HEK293 (cell line): ENCODE data around the gene TSPEAR.
A peak's percentile ranks its signal among the peaks of the same experiment; 100 is the strongest.

Source experiments
- CTCF ChIA-PET: fragments of 350-600 bp; formaldehyde crosslinking; extraction: SDS; loops from one replicate; lab custom pipeline; 2021; ENCODE audit warnings: antibody characterized with exemption; lab: Yijun Ruan, JAX
- POLR2A ChIA-PET: fragments of 300-600 bp; formaldehyde crosslinking; extraction: SDS; loops from one replicate; lab custom pipeline; 2020; ENCODE audit warnings: antibody characterized with exemption, inconsistent platforms; lab: Yijun Ruan, JAX
- H3K27ac ChIP-seq: fragments of 200-500 bp; sonication (Bioruptor generic); 2 replicates; pipeline ENCODE4 v1.5.1; 2014; ENCODE audit warnings: low read depth, low read length, control low read depth, inconsistent platforms; ENCODE audit errors: extremely low read depth
- H3K36me3 ChIP-seq, 2 experiments: fragments of 200-500 bp in 1 of 2; sonication (Bioruptor generic) in 1 of 2; 1 replicate in 1 of 2; 2 replicates in 1 of 2; pipeline ENCODE4 v1.5.1; 2014 to 2017; ENCODE audit warnings: inconsistent platforms in 2 of 2, low read length in 2 of 2; ENCODE audit not compliant: control insufficient read depth in 2 of 2, insufficient read depth in 1 of 2
- H3K4me1 ChIP-seq: fragments of 200-500 bp; sonication (Bioruptor generic); 2 replicates; pipeline ENCODE4 v1.5.1; 2014; ENCODE audit warnings: mild to moderate bottlenecking, low read length, inconsistent platforms; ENCODE audit not compliant: control insufficient read depth, insufficient read depth
- H3K4me3 ChIP-seq: 2 replicates; pipeline ENCODE4 v1.5.1; 2011; ENCODE audit warnings: low read depth, mild to moderate bottlenecking, control low read depth, low read length, moderate library complexity
- H3K9me3 ChIP-seq: fragments of 200-500 bp; sonication (Bioruptor generic); 2 replicates; pipeline ENCODE4 v1.5.1; 2014; ENCODE audit warnings: low read depth, low read length, inconsistent platforms; ENCODE audit not compliant: control insufficient read depth, insufficient read depth
- HOXD13 ChIP-seq: sonication (generic); formaldehyde crosslinking; IDR thresholded peaks from 2 replicates; pipeline ENCODE4 v1.8.0; 2022; ENCODE audit warnings: missing genetic modification reagents, borderline replicate concordance
- KLF1 ChIP-seq: fragments of 450-650 bp; formaldehyde crosslinking; IDR thresholded peaks from 2 replicates; pipeline ENCODE4 v1.5.1; 2016; ENCODE audit warnings: missing biosample characterization, missing genetic modification characterization
- RBAK ChIP-seq: fragments of 450-650 bp; formaldehyde crosslinking; IDR thresholded peaks from 2 replicates; pipeline ENCODE4 v1.5.1; 2016; ENCODE audit warnings: missing biosample characterization, missing genetic modification characterization
- SALL2 ChIP-seq: fragments of 450-650 bp; formaldehyde crosslinking; IDR thresholded peaks from 2 replicates; pipeline ENCODE4 v1.5.0; 2017; ENCODE audit warnings: missing biosample characterization, mild to moderate bottlenecking, missing genetic modification characterization, borderline replicate concordance
- SCRT2 ChIP-seq: fragments of 450-650 bp; formaldehyde crosslinking; IDR thresholded peaks from 2 replicates; pipeline ENCODE4 v1.5.1; 2016; ENCODE audit warnings: missing biosample characterization, missing genetic modification characterization
- SETDB1 ChIP-seq: IDR thresholded peaks from one replicate; pipeline ENCODE4 v1.6.1; 2017; ENCODE audit warnings: mild to moderate bottlenecking, low read length, moderate library complexity, mixed read lengths; ENCODE audit not compliant: insufficient read length
- ZBTB1 ChIP-seq: fragments of 450-650 bp; formaldehyde crosslinking; IDR thresholded peaks from 2 replicates; pipeline ENCODE4 v1.5.1; 2016; ENCODE audit warnings: missing biosample characterization, missing genetic modification characterization
- ZFP37 ChIP-seq: fragments of 450-650 bp; formaldehyde crosslinking; IDR thresholded peaks from 2 replicates; pipeline ENCODE4 v1.5.1; 2016; ENCODE audit warnings: missing biosample characterization, missing genetic modification characterization
- ZIC2 ChIP-seq: fragments of 450-650 bp; formaldehyde crosslinking; IDR thresholded peaks from 2 replicates; pipeline ENCODE4 v1.5.1; 2016; ENCODE audit warnings: missing biosample characterization, missing genetic modification characterization
- ZNF248 ChIP-seq: fragments of 450-650 bp; formaldehyde crosslinking; IDR thresholded peaks from 2 replicates; pipeline ENCODE4 v1.5.1; 2017; ENCODE audit warnings: missing biosample characterization, missing genetic modification characterization
- ZNF266 ChIP-seq: fragments of 450-650 bp; formaldehyde crosslinking; IDR thresholded peaks from 2 replicates; pipeline ENCODE4 v1.5.1; 2016; ENCODE audit warnings: missing biosample characterization, missing genetic modification characterization, low read depth
- ZNF391 ChIP-seq: fragments of 450-650 bp; formaldehyde crosslinking; IDR thresholded peaks from 2 replicates; pipeline ENCODE4 v1.5.1; 2016; ENCODE audit warnings: low read depth, missing biosample characterization, missing genetic modification characterization, borderline replicate concordance
- ZNF433 ChIP-seq: fragments of 450-650 bp; formaldehyde crosslinking; IDR thresholded peaks from 2 replicates; pipeline ENCODE4 v1.5.1; 2016; ENCODE audit warnings: missing biosample characterization, missing genetic modification characterization, low read depth
- ZNF510 ChIP-seq: fragments of 450-650 bp; formaldehyde crosslinking; IDR thresholded peaks from 2 replicates; pipeline ENCODE4 v1.5.1; 2018; ENCODE audit warnings: mild to moderate bottlenecking, missing genetic modification characterization, missing biosample characterization; ENCODE audit not compliant: insufficient replicate concordance
- ZNF555 ChIP-seq: fragments of 450-650 bp; formaldehyde crosslinking; conservative IDR thresholded peaks from 2 replicates; pipeline ENCODE4 v1.5.1; 2017; ENCODE audit warnings: missing biosample characterization, mild to moderate bottlenecking, missing genetic modification characterization, inconsistent platforms
- ZNF654 ChIP-seq: fragments of 450-650 bp; formaldehyde crosslinking; IDR thresholded peaks from 2 replicates; pipeline ENCODE4 v1.5.1; 2016; ENCODE audit warnings: low read depth, missing biosample characterization, missing genetic modification characterization
- ZNF843 ChIP-seq: fragments of 450-650 bp; formaldehyde crosslinking; IDR thresholded peaks from 2 replicates; pipeline ENCODE4 v1.5.1; 2016; ENCODE audit warnings: missing biosample characterization, missing genetic modification characterization
- TF ChIP-seq, protein P1 (sequence below): sonication (generic); formaldehyde crosslinking; IDR thresholded peaks from 2 replicates; pipeline ENCODE4 v1.8.1; 2022; ENCODE audit warnings: mild to moderate bottlenecking, moderate library complexity, missing genetic modification reagents
- TF ChIP-seq, protein P2 (sequence below): fragments of 450-650 bp; formaldehyde crosslinking; IDR thresholded peaks from 2 replicates; pipeline ENCODE4 v1.5.1; 2017; ENCODE audit warnings: missing biosample characterization, missing genetic modification characterization

TSPEAR gene

DNA sequence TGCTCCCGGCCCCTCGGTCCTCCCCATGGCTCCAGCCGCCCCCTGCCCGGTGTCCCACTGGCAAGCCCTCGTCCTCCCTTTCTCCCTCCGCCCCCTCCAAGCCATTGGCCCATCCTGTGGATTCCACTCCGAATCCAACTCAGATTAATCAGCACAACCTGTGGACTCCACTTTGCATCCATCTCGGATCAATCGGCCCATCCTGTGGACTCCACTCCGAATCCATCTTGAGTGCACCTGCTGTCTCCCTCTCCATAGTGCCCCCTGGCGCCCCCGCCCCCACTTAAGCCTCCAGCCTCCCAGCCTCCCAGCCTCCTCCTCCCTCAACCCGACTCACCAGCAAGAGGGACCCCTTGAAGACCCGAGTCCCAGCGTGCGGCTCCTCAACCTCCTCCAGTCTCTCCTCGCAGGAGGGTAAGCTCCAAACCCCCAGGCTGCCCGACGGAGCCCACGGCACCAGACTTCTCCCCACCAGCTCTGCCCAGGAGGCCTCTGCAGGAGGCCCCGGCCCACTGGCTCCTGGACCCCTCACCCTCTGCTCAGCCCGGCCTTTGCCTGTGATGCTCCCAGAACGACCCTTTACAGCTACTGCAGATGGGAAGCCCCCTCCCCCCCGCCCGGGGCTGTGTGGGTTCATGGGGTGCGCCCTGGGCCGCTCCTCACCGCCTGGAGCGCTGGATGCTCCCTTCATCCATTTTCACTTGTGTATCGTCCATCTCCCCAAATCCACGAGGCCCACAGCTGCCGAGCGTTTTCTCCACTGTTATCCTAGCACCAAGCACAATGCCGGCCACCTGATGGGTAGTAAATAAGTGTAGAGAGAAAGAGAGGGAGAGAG, 40.6 kb upstream of the TSPEAR start:
- H3K4me1 ChIP-seq = no peaks in the 10 kb centered on the region
- POLR2A ChIA-PET = no interaction called here
- CTCF ChIA-PET = interaction anchor here (0.7 kb wide), 1 partner anchor 11 kb away, joined by 4 read pairs; no protein-coding TSS in a partner anchor
- no peaks in the 10 kb centered on the region for H3K36me3 ChIP-seq
- TF ChIP-seq KLF1 (no peak), HOXD13 (no peak), SETDB1 (no peak), ZNF555 (no peak), SCRT2 (tag by site-specific recombination) (no peak), SALL2 (tag by site-specific recombination) (no peak), ZBTB1 (no peak), ZNF433 (tag by site-specific recombination) (no peak), ZNF266 (tag by site-specific recombination) (no peak)
- H3K9me3 ChIP-seq = no peaks in the 10 kb centered on the region
- no peak overlapping the region for H3K4me3 ChIP-seq
- no peak overlapping the region for H3K27ac ChIP-seq

DNA sequence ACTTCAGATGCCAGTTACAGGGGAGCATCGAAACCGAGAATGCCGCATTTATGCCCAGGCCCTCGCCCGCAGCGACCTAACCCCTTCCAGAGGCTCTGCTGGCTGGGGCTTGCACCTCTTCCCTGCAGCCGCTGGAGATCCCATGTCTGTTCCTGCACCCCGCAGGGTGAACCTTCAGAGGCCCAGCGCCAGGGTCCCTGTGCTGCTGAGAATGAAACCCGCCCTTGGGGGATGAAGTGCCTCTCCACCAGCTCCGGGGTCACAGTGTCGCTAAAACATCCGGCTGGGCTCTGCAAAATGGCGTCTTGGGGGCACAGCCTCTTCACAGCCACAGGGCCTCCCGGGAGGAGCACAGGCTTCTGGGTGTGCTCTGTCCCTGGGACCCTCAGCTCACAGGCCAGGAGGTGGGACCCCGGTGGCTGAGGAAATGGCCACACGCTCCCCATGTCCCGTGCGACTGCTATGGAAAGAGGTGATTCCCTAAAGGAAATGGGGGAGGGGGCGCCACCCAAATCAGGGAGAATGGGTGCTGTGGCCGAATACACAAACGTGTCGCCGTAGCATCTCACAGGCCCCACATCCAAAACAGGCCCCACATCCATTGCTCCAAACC, 39.9 kb upstream of the TSPEAR start:
- no peaks in the 10 kb centered on the region for H3K4me1 ChIP-seq
- POLR2A ChIA-PET = no interaction called here
- TF ChIP-seq RBAK = no peak
- TF ChIP-seq, protein P1, sequence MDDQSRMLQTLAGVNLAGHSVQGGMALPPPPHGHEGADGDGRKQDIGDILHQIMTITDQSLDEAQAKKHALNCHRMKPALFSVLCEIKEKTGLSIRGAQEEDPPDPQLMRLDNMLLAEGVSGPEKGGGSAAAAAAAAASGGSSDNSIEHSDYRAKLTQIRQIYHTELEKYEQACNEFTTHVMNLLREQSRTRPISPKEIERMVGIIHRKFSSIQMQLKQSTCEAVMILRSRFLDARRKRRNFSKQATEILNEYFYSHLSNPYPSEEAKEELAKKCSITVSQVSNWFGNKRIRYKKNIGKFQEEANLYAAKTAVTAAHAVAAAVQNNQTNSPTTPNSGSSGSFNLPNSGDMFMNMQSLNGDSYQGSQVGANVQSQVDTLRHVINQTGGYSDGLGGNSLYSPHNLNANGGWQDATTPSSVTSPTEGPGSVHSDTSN (CRISPR knock-in tag) = no peak
- TF ChIP-seq ZNF248 (tag by site-specific recombination) = no peak
- TF ChIP-seq ZNF654 (tag by site-specific recombination) = no peak
- no peak overlapping the region for H3K27ac ChIP-seq
- CTCF ChIA-PET = interaction anchor here (0.7 kb wide), 1 partner anchor 9 kb away, joined by 4 read pairs; no protein-coding TSS in a partner anchor
- no peaks in the 10 kb centered on the region for H3K36me3 ChIP-seq
- no peak overlapping the region for H3K4me3 ChIP-seq
- H3K9me3 ChIP-seq = no peaks in the 10 kb centered on the region

DNA sequence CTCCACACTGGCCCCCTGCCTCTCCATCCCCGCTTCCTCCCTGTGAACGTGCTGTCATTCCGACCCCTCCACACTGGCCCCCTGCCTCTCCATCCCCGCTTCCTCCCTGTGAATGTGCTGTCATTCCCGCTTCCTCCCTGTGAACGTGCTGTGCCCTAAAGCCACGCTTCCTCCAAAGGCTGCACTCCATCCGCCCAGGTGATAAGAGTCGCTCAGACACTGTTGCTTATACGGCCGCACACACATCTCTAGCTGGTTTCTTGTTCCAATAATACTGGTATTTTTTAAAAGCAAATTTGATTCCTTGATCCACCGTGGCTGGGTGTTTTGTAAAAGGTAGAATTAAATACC, 39.3 kb upstream of the TSPEAR start:
- Histone ChIP-seq H3K36me3 (no peaks in the 10 kb centered on the region), H3K4me3 (no peak overlapping the region), H3K9me3 (no peaks in the 10 kb centered on the region), H3K27ac (no peak overlapping the region), H3K4me1 (no peaks in the 10 kb centered on the region)
- ChIA-PET POLR2A (no interaction called here), CTCF (interaction anchor here (0.7 kb wide), 1 partner anchor 8 kb away, joined by 4 read pairs; no protein-coding TSS in a partner anchor)
- no peak for TF ChIP-seq ZNF391 (tag by site-specific recombination)
- TF ChIP-seq ZFP37 (tag by site-specific recombination) = no peak
- TF ChIP-seq ZNF843 (tag by site-specific recombination) = no peak
- TF ChIP-seq, protein P2, sequence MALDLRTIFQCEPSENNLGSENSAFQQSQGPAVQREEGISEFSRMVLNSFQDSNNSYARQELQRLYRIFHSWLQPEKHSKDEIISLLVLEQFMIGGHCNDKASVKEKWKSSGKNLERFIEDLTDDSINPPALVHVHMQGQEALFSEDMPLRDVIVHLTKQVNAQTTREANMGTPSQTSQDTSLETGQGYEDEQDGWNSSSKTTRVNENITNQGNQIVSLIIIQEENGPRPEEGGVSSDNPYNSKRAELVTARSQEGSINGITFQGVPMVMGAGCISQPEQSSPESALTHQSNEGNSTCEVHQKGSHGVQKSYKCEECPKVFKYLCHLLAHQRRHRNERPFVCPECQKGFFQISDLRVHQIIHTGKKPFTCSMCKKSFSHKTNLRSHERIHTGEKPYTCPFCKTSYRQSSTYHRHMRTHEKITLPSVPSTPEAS = no peak
- TF ChIP-seq ZNF510 = no peak
- 0 out of 2 replicates have a peak, but pooled peaks have one; percentile 24 for TF ChIP-seq ZIC2 (tag by site-specific recombination)
